Parathyroid adenoma (tissue), 2 donors: Measurements from ENCODE around the gene ST6GALNAC6.
"Not testable (repeated sequence)": the region's sequence is repeated elsewhere in the genome, so short reads cannot be mapped to it uniquely, and the experiment has no call there.

ENCODE experiments used
- H2AFZ ChIP-seq: fragments of 300-600 bp; sonication (generic); one replicate; pipeline ENCODE4 v1.7.0; 2017; ENCODE audit warnings: antibody characterized with exemption, mild to moderate bottlenecking
- H3K27ac ChIP-seq: fragments of 300-600 bp; sonication (generic); one replicate; pipeline ENCODE4 v1.7.0; 2017
- H3K27me3 ChIP-seq: fragments of 300-600 bp; sonication (generic); one replicate; pipeline ENCODE4 v1.7.0; 2017; ENCODE audit warnings: low read length; ENCODE audit not compliant: control insufficient read depth, insufficient read depth
- H3K36me3 ChIP-seq: fragments of 300-600 bp; sonication (generic); one replicate; pipeline ENCODE4 v1.7.0; 2017; ENCODE audit warnings: low read length; ENCODE audit not compliant: control insufficient read depth, insufficient read depth
- H3K4me1 ChIP-seq: fragments of 300-600 bp; sonication (generic); one replicate; pipeline ENCODE4 v1.7.0; 2017; ENCODE audit warnings: control low read depth
- H3K4me2 ChIP-seq: fragments of 300-600 bp; sonication (generic); one replicate; pipeline ENCODE4 v1.7.0; 2017; ENCODE audit warnings: low read length
- H3K4me3 ChIP-seq: fragments of 300-600 bp; sonication (generic); one replicate; pipeline ENCODE4 v1.7.0; 2017; ENCODE audit warnings: low read depth, low read length
- H3K79me2 ChIP-seq: fragments of 300-600 bp; sonication (generic); one replicate; pipeline ENCODE4 v1.7.0; 2017; ENCODE audit warnings: control low read depth
- H3K9ac ChIP-seq: fragments of 300-600 bp; sonication (generic); one replicate; pipeline ENCODE4 v1.7.0; 2017; ENCODE audit warnings: mild to moderate bottlenecking
- H3K9me3 ChIP-seq: fragments of 300-600 bp; sonication (generic); one replicate; pipeline ENCODE4 v1.7.0; 2017; ENCODE audit warnings: low read length; ENCODE audit not compliant: control insufficient read depth
- CTCF ChIP-seq: fragments of 300-600 bp; sonication (generic); IDR thresholded peaks from one replicate; pipeline ENCODE4 v1.7.0; 2017; ENCODE audit warnings: antibody characterized with exemption, mild to moderate bottlenecking
- donor health status: primary hyperparathyroidism.

The ST6GALNAC6 gene

GRCh38 chr9:127873223-127873691 is 26.1 kb downstream of the ST6GALNAC6 start:
- no peaks in the 10 kb centered on the region for H3K79me2 ChIP-seq
- no peaks in the 10 kb centered on the region for H3K4me1 ChIP-seq
- H3K4me3 ChIP-seq, result no peak overlapping the region
- H3K27me3 ChIP-seq, result no peaks in the 10 kb centered on the region
- H3K9ac ChIP-seq, result no peak overlapping the region
- H3K9me3 ChIP-seq, result no peaks in the 10 kb centered on the region
- H3K27ac ChIP-seq, result no peak overlapping the region
- TF ChIP-seq CTCF, result no peak
- no peak overlapping the region for H2AFZ ChIP-seq
- no peaks in the 10 kb centered on the region for H3K36me3 ChIP-seq
- H3K4me2 ChIP-seq, result no peak overlapping the region

GRCh38 chr9:127872369-127873222 is 26.8 kb downstream of the ST6GALNAC6 start:
- no peaks in the 10 kb centered on the region for H3K27me3 ChIP-seq
- no peak overlapping the region for H3K4me3 ChIP-seq
- H3K9ac ChIP-seq, result no peak overlapping the region
- H3K36me3 ChIP-seq, result no peaks in the 10 kb centered on the region
- no peak for TF ChIP-seq CTCF
- no peaks in the 10 kb centered on the region for H3K4me1 ChIP-seq
- H3K4me2 ChIP-seq, result no peak overlapping the region
- H2AFZ ChIP-seq, result no peak overlapping the region
- H3K27ac ChIP-seq, result no peak overlapping the region
- no peaks in the 10 kb centered on the region for H3K9me3 ChIP-seq
- H3K79me2 ChIP-seq, result no peaks in the 10 kb centered on the region

DNA sequence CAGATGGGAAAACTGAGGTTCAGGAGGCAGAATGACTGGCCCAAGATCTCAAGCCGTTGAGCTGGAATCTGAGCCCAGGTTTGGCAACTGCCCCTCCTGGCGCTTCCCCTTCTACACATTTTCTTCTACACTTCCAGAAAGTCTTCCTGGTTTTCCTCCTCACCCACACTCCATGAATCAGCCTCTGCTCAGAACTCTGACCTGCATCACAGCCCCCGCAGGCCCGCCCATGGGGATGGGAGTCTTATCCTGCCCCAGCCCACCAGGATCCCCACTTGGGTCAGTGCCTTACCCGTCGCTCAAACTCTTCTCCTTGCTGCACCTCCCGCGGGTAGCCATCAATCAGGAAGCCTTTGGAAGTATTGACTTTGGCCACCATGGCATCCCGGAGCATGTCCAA is 27.9 kb downstream of the ST6GALNAC6 start:
- Histone ChIP-seq H3K27ac (no peak overlapping the region), H3K4me2 (no peak overlapping the region), H3K9ac (no peak overlapping the region), H2AFZ (no peak overlapping the region), H3K4me3 (no peak overlapping the region), H3K9me3 (no peaks in the 10 kb centered on the region), H3K36me3 (no peaks in the 10 kb centered on the region), H3K4me1 (no peaks in the 10 kb centered on the region), H3K27me3 (no peaks in the 10 kb centered on the region), H3K79me2 (no peaks in the 10 kb centered on the region)
- no peak for TF ChIP-seq CTCF

DNA sequence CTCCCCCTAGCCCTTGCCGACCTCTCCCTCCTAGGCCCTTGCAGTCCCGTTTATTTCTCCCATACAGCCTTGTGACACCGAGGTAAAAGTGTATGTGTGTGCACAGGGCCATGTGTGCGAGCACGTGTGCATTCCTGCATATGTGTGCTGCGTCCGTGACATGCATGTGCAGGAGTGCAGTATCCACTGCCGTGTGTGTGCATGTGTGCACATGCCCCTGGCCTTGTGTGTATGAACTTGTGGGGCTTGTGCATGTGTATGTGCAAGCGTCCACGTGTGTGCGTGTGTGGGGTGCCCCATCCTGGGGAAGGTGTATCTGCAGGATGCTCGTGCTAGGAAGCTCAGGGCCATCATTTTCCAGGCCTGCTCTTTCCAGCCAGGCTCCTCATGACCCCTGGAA is 28.5 kb downstream of the ST6GALNAC6 start:
- Histone ChIP-seq H3K9me3 (no peaks in the 10 kb centered on the region), H3K4me3 (no peak overlapping the region), H3K4me1 (peaks cover under 1% of the 10 kb centered on the region), H2AFZ (no peak overlapping the region), H3K27me3 (no peaks in the 10 kb centered on the region), H3K9ac (no peak overlapping the region), H3K36me3 (no peaks in the 10 kb centered on the region), H3K79me2 (no peaks in the 10 kb centered on the region), H3K4me2 (no peak overlapping the region), H3K27ac (no peak overlapping the region)
- no peak for TF ChIP-seq CTCF

DNA sequence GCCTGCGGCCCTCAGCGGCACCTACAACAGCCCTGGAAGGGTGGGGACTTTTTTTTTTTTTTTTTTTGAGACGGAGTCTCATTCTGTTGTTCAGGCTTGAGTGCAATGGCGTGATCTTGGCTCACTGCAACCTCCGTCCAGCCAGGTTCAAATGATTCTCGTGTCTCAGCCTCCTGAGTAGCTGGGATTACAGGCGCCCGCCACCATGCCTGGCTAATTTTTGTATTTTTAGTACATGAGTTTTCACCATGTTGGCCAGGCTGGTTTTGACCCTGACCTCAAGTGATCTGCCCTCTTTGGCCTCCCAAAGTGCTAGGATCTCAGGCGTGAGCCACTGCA is 29.3 kb downstream of the ST6GALNAC6 start:
- not testable (repeated sequence) for H3K9me3 ChIP-seq, H3K4me1 ChIP-seq, H3K27ac ChIP-seq, H3K4me3 ChIP-seq, H3K9ac ChIP-seq, H3K36me3 ChIP-seq, H2AFZ ChIP-seq, H3K79me2 ChIP-seq, H3K27me3 ChIP-seq, H3K4me2 ChIP-seq
